Prostate gland (tissue), 2 donors: ENCODE results near the gene TMEM214.

Source experiments
- CTCF ChIP-seq, 4 experiments: fragments of 200-600 bp in 2 of 4; fragments of 450-650 bp in 2 of 4; sonication (generic) in 2 of 4; IDR thresholded peaks; 1 replicate in 3 of 4; 2 replicates in 1 of 4; pipeline ENCODE4 v1.5.1; 2016 to 2019; ENCODE audit warnings: antibody characterized with exemption in 4 of 4, mild to moderate bottlenecking in 2 of 4, moderate library complexity in 2 of 4
- POLR2A ChIP-seq: fragments of 450-650 bp; IDR thresholded peaks from one replicate; pipeline ENCODE4 v1.6.1; 2016; ENCODE audit warnings: antibody characterized with exemption, mild to moderate bottlenecking
- POLR2AphosphoS5 ChIP-seq: sonication (generic); formaldehyde crosslinking; IDR thresholded peaks from one replicate; pipeline ENCODE4 v1.6.1; 2017; ENCODE audit warnings: antibody characterized with exemption

- TF ChIP-seq POLR2A (no peak), CTCF (IDR thresholded peaks at IDR 0.05) (no peak), POLR2AphosphoS5 (no peak)
Measured at GRCh38 chr2:27041752-27042151, 9.0 kb downstream of the TMEM214 start.
